ENCODE results near the gene STAT5B. TPM values are rescaled to one million over a fixed set of nuclear protein-coding genes. Genes with fewer than 3 reads are reported as not detected.

The STAT5B gene
- total and polyA plus RNA-seq, 9 of the 15 experiments (the other 6 are each of a cell fraction or from before 2014, with no cell fraction given), result 20.8 to 176 (median 92.4) TPM

- TF ChIP-seq U2AF2 (optimal IDR thresholded peaks at IDR 0.05; ENCODE audit: low read depth, low read length), result no peak
- no peak for TF ChIP-seq MLLT1 (IDR thresholded peaks at IDR 0.05)
- no peak for TF ChIP-seq SAFB2 (IDR thresholded peaks at IDR 0.05; ENCODE audit: borderline replicate concordance, low read depth, low read length, severe bottlenecking)
- no peak for TF ChIP-seq TAF1 (IDR thresholded peaks at IDR 0.05; ENCODE audit: control insufficient read depth, extremely low read depth, insufficient read depth, low read length, severe bottlenecking)
- TF ChIP-seq POLR2AphosphoS2 (IDR thresholded peaks at IDR 0.05; ENCODE audit: low read length), result 0 out of 2 replicates have a peak, but pooled peaks have one; percentile 38
- no peak for TF ChIP-seq SNIP1 (IDR thresholded peaks at IDR 0.05; ENCODE audit: low read depth)
- no peak for TF ChIP-seq CEBPG (CRISPR knock-in tag; IDR thresholded peaks at IDR 0.05)
- peak in 1 of 2 experiments; percentile 36; a peak in 2 of 4 replicates for TF ChIP-seq CEBPG (tag; conservative IDR thresholded peaks at IDR 0.05 in 1 of 2, IDR thresholded peaks at IDR 0.05 in 1 of 2)
- TF ChIP-seq CEBPB (tag; IDR thresholded peaks at IDR 0.05), result peak; percentile 74
- no peak for TF ChIP-seq ZNF354B (CRISPR knock-in tag; IDR thresholded peaks at IDR 0.05)
- no peak for TF ChIP-seq ZNF75A (CRISPR knock-in tag; IDR thresholded peaks at IDR 0.05)
- TF ChIP-seq ZNF511 (CRISPR knock-in tag; IDR thresholded peaks at IDR 0.05), result no peak
- TF ChIP-seq HBP1 (CRISPR knock-in tag; IDR thresholded peaks at IDR 0.05), result no peak
- no peak for TF ChIP-seq PBX2 (CRISPR knock-in tag; IDR thresholded peaks at IDR 0.05; ENCODE audit: low read depth)
- TF ChIP-seq PBX2 (tag; conservative IDR thresholded peaks at IDR 0.05; ENCODE audit: low read depth), result 0 out of 2 replicates have a peak, but pooled peaks have one; percentile 6
- no peak for TF ChIP-seq GABPB2 (CRISPR knock-in tag; conservative IDR thresholded peaks at IDR 0.05)
- no peak for TF ChIP-seq ZFP30 (CRISPR knock-in tag; IDR thresholded peaks at IDR 0.05; ENCODE audit: borderline replicate concordance)
- TF ChIP-seq POLR2A (conservative IDR thresholded peaks at IDR 0.05), result 0 out of 2 replicates have a peak, but pooled peaks have one; percentile 60
- TF ChIP-seq STAT5A (IDR thresholded peaks at IDR 0.05; ENCODE audit: borderline replicate concordance, low read length), result 0 out of 2 replicates have a peak, but pooled peaks have one; percentile 21
- no peak for TF ChIP-seq BHLHE40 (IDR thresholded peaks at IDR 0.05; ENCODE audit: low read length)
- TF ChIP-seq TCF7 (IDR thresholded peaks at IDR 0.05; ENCODE audit: borderline replicate concordance), result no peak
- 0 out of 2 replicates have a peak, but pooled peaks have one; percentile 18 for TF ChIP-seq POLR2H (tag; IDR thresholded peaks at IDR 0.05; ENCODE audit: low read depth)
- TF ChIP-seq COPS2 (conservative IDR thresholded peaks at IDR 0.05), result no peak
Measured at GRCh38 chr17:42268236-42268635, 8.0 kb downstream of the STAT5B start (continued).

Measured in K562 (cell line).